Colonic mucosa (tissue), 4 donors: ENCODE results near the gene SCD5. TPM values are rescaled to one million over a fixed set of nuclear protein-coding genes. Genes with fewer than 3 reads are reported as not detected.

Source experiments
- DNase-seq: peaks from one replicate; pipeline ENCODE4 v3.0.0-alpha.2; 2020
- H3K27ac ChIP-seq: fragments of 200-600 bp; one replicate; pipeline ENCODE4 v1.8.0; 2021
- H3K27me3 ChIP-seq: fragments of 200-600 bp; one replicate; pipeline ENCODE4 v1.8.0; 2021
- H3K36me3 ChIP-seq: fragments of 200-600 bp; one replicate; pipeline ENCODE4 v1.8.0; 2021
- H3K4me1 ChIP-seq: fragments of 200-600 bp; one replicate; pipeline ENCODE4 v1.8.0; 2021; ENCODE audit warnings: mild to moderate bottlenecking
- H3K4me3 ChIP-seq: fragments of 200-600 bp; one replicate; pipeline ENCODE4 v1.8.0; 2021
- H3K9ac ChIP-seq, 2 donors: one replicate each; pipeline ENCODE4 v1.7.0; 2013; ENCODE audit warnings: control low read depth in 2 of 2, low read depth in 2 of 2, low read length in 2 of 2
- H3K9me3 ChIP-seq: fragments of 200-600 bp; one replicate; pipeline ENCODE4 v1.8.0; 2021
- intact Hi-C: fragments of 100-400 bp; cut with DNase I; formaldehyde crosslinking; loops from one replicate; pipeline ENCODE4 v1.14.1; 2022
- total RNA-seq, 2 donors: library from RNA; stranded (reverse); fragmentation: NEBNext Ultra II Directional in 1 of 2; extraction: Animal tissue kit (Norgen Biotek cat#: 25700) in 1 of 2; gene quantifications; one replicate each; pipeline ENCODE4 v1.2.1, GENCODE V29; 2021
- TF ChIP-seq, protein P1 (sequence below): fragments of 200-600 bp; IDR thresholded peaks from one replicate; pipeline ENCODE4 v1.8.0; 2022; ENCODE audit warnings: antibody characterized with exemption, mild to moderate bottlenecking
- donor health status: healthy.
- donor health status: DM: no; HTN: no; CAD: no.
- donor health status: DM: no; HTN: no; CAD: no.

Gene SCD5
- total RNA-seq, 2 donors from 2014 or later, result 2.8 to 4.4 TPM

DNA sequence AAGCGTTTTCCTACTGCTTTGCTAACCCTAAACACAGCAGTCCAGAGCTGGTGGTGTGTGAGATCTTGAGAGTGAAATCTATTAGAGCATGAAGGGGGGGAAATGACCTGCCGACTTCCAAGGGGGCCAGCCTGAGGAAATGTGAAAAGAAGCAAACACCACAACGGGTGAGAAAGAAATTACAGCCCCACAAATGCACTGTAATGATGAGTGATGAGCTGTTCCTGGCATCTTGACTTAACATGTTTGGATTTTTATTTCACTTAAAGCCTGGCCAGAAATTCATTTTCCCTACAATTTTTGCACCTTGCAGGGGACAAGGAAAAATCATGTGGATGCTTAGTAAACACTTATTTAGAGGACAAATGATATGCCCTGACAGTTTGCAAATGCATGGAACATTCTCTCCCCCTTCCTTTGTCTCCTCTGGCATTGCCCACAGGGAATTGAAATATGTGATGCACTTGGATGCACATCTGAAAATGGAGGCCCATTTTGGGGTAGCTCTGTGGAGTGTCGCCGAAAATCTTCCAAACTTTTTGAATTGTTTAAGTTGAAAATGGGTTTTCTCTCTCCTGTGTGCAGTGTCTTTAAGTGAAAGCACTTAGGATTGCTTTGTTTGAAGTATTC, 152.5 kb downstream of the SCD5 start:
- H3K4me3 ChIP-seq, result no peak overlapping the region
- TF ChIP-seq, protein P1, sequence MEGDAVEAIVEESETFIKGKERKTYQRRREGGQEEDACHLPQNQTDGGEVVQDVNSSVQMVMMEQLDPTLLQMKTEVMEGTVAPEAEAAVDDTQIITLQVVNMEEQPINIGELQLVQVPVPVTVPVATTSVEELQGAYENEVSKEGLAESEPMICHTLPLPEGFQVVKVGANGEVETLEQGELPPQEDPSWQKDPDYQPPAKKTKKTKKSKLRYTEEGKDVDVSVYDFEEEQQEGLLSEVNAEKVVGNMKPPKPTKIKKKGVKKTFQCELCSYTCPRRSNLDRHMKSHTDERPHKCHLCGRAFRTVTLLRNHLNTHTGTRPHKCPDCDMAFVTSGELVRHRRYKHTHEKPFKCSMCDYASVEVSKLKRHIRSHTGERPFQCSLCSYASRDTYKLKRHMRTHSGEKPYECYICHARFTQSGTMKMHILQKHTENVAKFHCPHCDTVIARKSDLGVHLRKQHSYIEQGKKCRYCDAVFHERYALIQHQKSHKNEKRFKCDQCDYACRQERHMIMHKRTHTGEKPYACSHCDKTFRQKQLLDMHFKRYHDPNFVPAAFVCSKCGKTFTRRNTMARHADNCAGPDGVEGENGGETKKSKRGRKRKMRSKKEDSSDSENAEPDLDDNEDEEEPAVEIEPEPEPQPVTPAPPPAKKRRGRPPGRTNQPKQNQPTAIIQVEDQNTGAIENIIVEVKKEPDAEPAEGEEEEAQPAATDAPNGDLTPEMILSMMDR, result no peak
- no peak overlapping the region for H3K9ac ChIP-seq
- H3K4me1 ChIP-seq, result no peaks in the 10 kb centered on the region
- no peaks in the 10 kb centered on the region for H3K9me3 ChIP-seq
- no peak for DNase-seq
- intact Hi-C loops, result no loop called here
- H3K36me3 ChIP-seq, result no peaks in the 10 kb centered on the region
- no peaks in the 10 kb centered on the region for H3K27me3 ChIP-seq
- H3K27ac ChIP-seq, result no peak overlapping the region

- TF ChIP-seq, protein P1, result no peak
- H3K4me3 ChIP-seq, result no peak overlapping the region
- intact Hi-C loops, result no loop called here
- no peaks in the 10 kb centered on the region for H3K27me3 ChIP-seq
- no peak for DNase-seq
- H3K27ac ChIP-seq, result no peak overlapping the region
- no peak overlapping the region for H3K9ac ChIP-seq
- H3K36me3 ChIP-seq, result no peaks in the 10 kb centered on the region
- H3K4me1 ChIP-seq, result no peaks in the 10 kb centered on the region
- no peaks in the 10 kb centered on the region for H3K9me3 ChIP-seq
These were observed 153.9 kb downstream of the SCD5 start for GRCh38 chr4:82644734-82645126.

DNA sequence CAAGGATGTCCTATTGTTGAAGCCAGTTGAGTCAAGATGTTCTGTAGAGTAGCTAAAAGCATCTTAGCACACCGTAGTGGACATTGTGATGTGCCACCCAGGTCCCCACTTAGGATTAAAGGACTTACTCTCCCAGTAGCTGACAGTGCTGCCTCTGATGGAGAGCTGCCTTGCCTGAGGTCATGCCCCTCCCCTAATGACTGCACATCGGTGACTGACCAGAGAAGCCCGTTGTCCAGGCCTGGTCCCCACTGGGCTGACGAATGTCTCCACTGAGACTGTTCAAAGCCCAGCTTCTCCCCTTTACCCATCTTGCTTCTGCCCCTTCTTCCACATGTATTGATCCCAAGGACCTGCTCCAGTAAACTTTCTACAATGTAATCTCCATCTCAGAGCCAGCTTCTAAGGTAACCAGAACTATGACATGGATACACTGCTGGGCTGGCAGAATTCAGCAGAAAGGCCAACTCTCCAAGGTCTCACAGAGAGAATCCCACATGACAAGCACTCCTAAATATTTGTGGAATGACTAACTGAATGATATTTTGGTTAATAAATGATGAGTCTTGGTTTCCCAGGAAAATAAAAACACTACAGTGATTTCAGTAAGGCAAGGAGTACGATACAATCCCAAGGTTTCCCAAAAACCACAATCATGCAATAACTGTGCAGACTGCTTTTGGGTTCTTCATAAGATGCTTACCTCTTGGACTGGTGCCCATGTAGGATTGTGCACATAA, 154.4 kb downstream of the SCD5 start:
- Histone ChIP-seq H3K4me1 (no peaks in the 10 kb centered on the region), H3K36me3 (no peaks in the 10 kb centered on the region), H3K27me3 (no peaks in the 10 kb centered on the region), H3K9ac (no peak overlapping the region), H3K27ac (no peak overlapping the region), H3K4me3 (no peak overlapping the region), H3K9me3 (no peaks in the 10 kb centered on the region)
- DNase-seq, result no peak
- TF ChIP-seq, protein P1, result no peak
- intact Hi-C loops, result no loop called here

- Histone ChIP-seq H3K27me3 (no peaks in the 10 kb centered on the region), H3K4me3 (no peak overlapping the region), H3K27ac (no peak overlapping the region), H3K36me3 (no peaks in the 10 kb centered on the region), H3K9ac (no peak overlapping the region), H3K4me1 (no peaks in the 10 kb centered on the region), H3K9me3 (no peaks in the 10 kb centered on the region)
- intact Hi-C loops, result no loop called here
- no peak for DNase-seq
- TF ChIP-seq, protein P1, result no peak
These were observed 156.3 kb downstream of the SCD5 start for GRCh38 chr4:82642331-82642730.

GRCh38 chr4:82640540-82640939, 158.1 kb downstream of the SCD5 start:
- intact Hi-C loops, result no loop called here
- Histone ChIP-seq H3K4me1 (no peaks in the 10 kb centered on the region), H3K9ac (no peak overlapping the region), H3K9me3 (no peaks in the 10 kb centered on the region), H3K4me3 (no peak overlapping the region), H3K36me3 (no peaks in the 10 kb centered on the region), H3K27me3 (no peaks in the 10 kb centered on the region), H3K27ac (no peak overlapping the region)
- DNase-seq, result no peak
- TF ChIP-seq, protein P1, result no peak
